Measurements from ENCODE around the gene CRKL. TPM values are rescaled to one million over a fixed set of nuclear protein-coding genes. Genes with fewer than 3 reads are reported as not detected.

CRKL gene
- total and polyA plus RNA-seq, 2 donors (not counting 1 experiment from before 2014, with no cell fraction given) = 17.1 to 76.7 TPM

DNA sequence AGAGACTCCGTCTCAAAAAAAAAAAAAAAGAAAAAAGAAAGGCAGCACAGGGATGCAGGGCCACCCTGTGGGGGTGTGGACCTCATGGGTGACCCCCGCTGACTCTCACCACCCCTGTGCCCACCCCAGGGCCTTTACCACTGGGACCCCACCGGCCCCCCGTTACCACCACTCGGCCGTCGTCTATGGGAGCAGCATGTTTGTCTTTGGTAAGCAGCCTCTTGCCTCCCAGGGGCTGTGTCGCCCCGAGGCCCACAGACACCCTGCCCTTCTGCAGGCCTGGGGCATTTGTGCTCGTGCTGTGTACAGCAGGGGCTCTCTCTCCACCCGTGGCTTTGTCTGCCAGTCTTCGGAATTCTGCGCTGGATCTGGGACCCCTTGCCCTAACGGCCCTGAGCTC lies 70.2 kb downstream of the CRKL start:
- Histone ChIP-seq H4K20me1 (ENCODE audit: control insufficient read depth, insufficient read depth, low read length, poor library complexity, severe bottlenecking) (no peaks in the 10 kb centered on the region), H3K4me3 (ENCODE audit: control extremely low read depth in 1 of 5, extremely low read depth in 1 of 5, insufficient read depth in 1 of 5, low read depth in 2 of 5, low read length in 4 of 5) (no peak overlapping the region), H3K4me1 (ENCODE audit: control insufficient read depth in 2 of 2, insufficient read depth in 2 of 2, low read length in 2 of 2) (peaks cover 7 to 8% of the 10 kb centered on the region in 2 donors), H3K9me3 (ENCODE audit: control extremely low read depth in 1 of 3, control insufficient read depth in 2 of 3, insufficient read depth in 1 of 3, low read length in 2 of 3) (no peaks in the 10 kb centered on the region), H3K4me2 (replicated peaks; ENCODE audit: low read depth, low read length, poor library complexity, severe bottlenecking) (no peak overlapping the region), H3K36me3 (replicated peaks in 1 of 2; ENCODE audit: control extremely low read depth in 1 of 2, control insufficient read depth in 1 of 2, extremely low read depth in 1 of 2, insufficient read depth in 2 of 2, low read length in 1 of 2) (peaks cover 0 to 18% of the 10 kb centered on the region in 2 experiments), H3K27ac (ENCODE audit: low read length in 2 of 2) (no peak overlapping the region), H2AFZ (ENCODE audit: insufficient read depth, low read depth, low read length, poor library complexity, severe bottlenecking) (no peak overlapping the region), H3K79me2 (ENCODE audit: control insufficient read depth, insufficient read depth, low read length) (peaks cover 7% of the 10 kb centered on the region), H3K9ac (ENCODE audit: low read length) (no peak overlapping the region), H3K27me3 (replicated peaks in 1 of 4; ENCODE audit: control extremely low read depth in 1 of 4, control insufficient read depth in 3 of 4, insufficient read depth in 4 of 4, low read length in 3 of 4) (no peaks in the 10 kb centered on the region)
- 97% methylated on average over 13 of the region's 14 CpGs for WGBS (ENCODE audit: insufficient coverage)
- intact Hi-C loops (cut with micrococcal nuclease) = loop anchor here (10.0 kb wide), 1 partner anchor 57 kb away; the partner anchor contains the start of gene LRRC74B
- ATAC-seq (ENCODE audit: low read depth) = no peak
- DNase-seq = no peak
- ChIA-PET POLR2A (no interaction called here), CTCF (interaction anchor here (1.2 kb wide), 1 partner anchor 31 kb away, joined by 3 read pairs; no protein-coding TSS in a partner anchor)
- Mint-ChIP-seq H3K27ac (no peak overlapping the region), H3K9me3 (ENCODE audit: insufficient read depth) (no peaks in the 10 kb centered on the region), H3K27me3 (no peaks in the 10 kb centered on the region), H3K4me1 (peaks cover 12% of the 10 kb centered on the region), H3K4me3 (no peak overlapping the region)
- TF ChIP-seq, protein P1, sequence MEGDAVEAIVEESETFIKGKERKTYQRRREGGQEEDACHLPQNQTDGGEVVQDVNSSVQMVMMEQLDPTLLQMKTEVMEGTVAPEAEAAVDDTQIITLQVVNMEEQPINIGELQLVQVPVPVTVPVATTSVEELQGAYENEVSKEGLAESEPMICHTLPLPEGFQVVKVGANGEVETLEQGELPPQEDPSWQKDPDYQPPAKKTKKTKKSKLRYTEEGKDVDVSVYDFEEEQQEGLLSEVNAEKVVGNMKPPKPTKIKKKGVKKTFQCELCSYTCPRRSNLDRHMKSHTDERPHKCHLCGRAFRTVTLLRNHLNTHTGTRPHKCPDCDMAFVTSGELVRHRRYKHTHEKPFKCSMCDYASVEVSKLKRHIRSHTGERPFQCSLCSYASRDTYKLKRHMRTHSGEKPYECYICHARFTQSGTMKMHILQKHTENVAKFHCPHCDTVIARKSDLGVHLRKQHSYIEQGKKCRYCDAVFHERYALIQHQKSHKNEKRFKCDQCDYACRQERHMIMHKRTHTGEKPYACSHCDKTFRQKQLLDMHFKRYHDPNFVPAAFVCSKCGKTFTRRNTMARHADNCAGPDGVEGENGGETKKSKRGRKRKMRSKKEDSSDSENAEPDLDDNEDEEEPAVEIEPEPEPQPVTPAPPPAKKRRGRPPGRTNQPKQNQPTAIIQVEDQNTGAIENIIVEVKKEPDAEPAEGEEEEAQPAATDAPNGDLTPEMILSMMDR (IDR thresholded peaks at IDR 0.05) = no peak
- no peak for TF ChIP-seq EZH2 (IDR thresholded peaks at IDR 0.05; ENCODE audit: borderline replicate concordance, insufficient read depth, low read depth, low read length, poor library complexity, severe bottlenecking)

DNA sequence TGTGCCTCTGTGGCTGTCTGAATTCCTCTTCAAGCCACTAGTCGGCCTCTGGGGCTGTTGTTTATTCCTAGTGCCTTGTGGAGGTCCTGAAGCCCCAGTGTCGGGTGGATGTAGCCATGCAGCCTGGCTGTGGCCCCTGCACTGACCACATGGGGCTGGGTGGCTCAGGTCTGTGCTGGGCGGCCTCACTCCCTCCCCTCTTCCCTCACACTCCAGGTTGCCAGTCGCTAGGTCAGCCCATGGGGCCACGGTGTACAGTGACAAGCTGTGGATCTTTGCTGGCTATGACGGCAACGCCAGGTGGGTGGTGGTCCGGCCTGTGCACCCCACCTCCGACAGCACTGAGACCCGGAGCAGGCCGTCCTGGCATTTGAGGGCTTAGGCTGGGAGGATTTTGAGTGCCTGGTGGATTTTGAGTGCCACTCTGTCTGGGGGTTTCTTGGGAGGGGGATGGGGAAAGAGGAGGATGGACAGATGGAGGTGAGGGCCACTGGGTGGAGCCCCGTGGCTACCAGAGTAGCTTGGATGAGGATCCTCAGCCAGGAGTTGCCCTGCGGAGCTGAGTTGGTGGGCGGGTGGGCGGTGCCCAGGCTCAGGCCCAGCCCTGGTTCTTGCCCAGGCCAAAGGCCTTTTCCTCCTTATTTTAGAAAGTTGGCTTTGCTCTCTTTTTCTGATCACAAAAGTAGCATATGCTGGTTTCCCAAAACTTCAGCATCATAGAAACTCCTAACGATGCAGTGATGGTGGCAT lies 71.5 kb downstream of the CRKL start:
- no peaks in the 10 kb centered on the region for H3K9me3 Mint-ChIP-seq (ENCODE audit: insufficient read depth)
- TF ChIP-seq, protein P1 (IDR thresholded peaks at IDR 0.05) = no peak
- no peak for TF ChIP-seq EZH2 (IDR thresholded peaks at IDR 0.05; ENCODE audit: borderline replicate concordance, insufficient read depth, low read depth, low read length, poor library complexity, severe bottlenecking)
- Histone ChIP-seq H3K36me3 (replicated peaks in 1 of 2; ENCODE audit: control extremely low read depth in 1 of 2, control insufficient read depth in 1 of 2, extremely low read depth in 1 of 2, insufficient read depth in 2 of 2, low read length in 1 of 2) (peaks cover 0 to 23% of the 10 kb centered on the region in 2 experiments), H3K79me2 (ENCODE audit: control insufficient read depth, insufficient read depth, low read length) (no peaks in the 10 kb centered on the region), H4K20me1 (ENCODE audit: control insufficient read depth, insufficient read depth, low read length, poor library complexity, severe bottlenecking) (no peaks in the 10 kb centered on the region), H2AFZ (ENCODE audit: insufficient read depth, low read depth, low read length, poor library complexity, severe bottlenecking) (no peak overlapping the region), H3K4me2 (replicated peaks; ENCODE audit: low read depth, low read length, poor library complexity, severe bottlenecking) (no peak overlapping the region), H3K4me3 (ENCODE audit: control extremely low read depth in 1 of 5, extremely low read depth in 1 of 5, insufficient read depth in 1 of 5, low read depth in 2 of 5, low read length in 4 of 5) (no peak overlapping the region), H3K27ac (ENCODE audit: low read length in 2 of 2) (no peak overlapping the region), H3K9ac (ENCODE audit: low read length) (no peak overlapping the region), H3K27me3 (replicated peaks in 1 of 4; ENCODE audit: control extremely low read depth in 1 of 4, control insufficient read depth in 3 of 4, insufficient read depth in 4 of 4, low read length in 3 of 4) (no peaks in the 10 kb centered on the region), H3K9me3 (ENCODE audit: control extremely low read depth in 1 of 3, control insufficient read depth in 2 of 3, insufficient read depth in 1 of 3, low read length in 2 of 3) (no peaks in the 10 kb centered on the region), H3K4me1 (ENCODE audit: control insufficient read depth in 2 of 2, insufficient read depth in 2 of 2, low read length in 2 of 2) (no peaks in the 10 kb centered on the region)
- ChIA-PET CTCF (no interaction called here), POLR2A (no interaction called here)
- no peak overlapping the region for H3K27ac Mint-ChIP-seq
- intact Hi-C loops (cut with micrococcal nuclease) = loop anchor here (10.0 kb wide), 1 partner anchor 56 kb away; the partner anchor contains the start of gene LRRC74B
- ATAC-seq (ENCODE audit: low read depth) (no peak), DNase-seq (no peak)
- no peaks in the 10 kb centered on the region for H3K27me3 Mint-ChIP-seq
- H3K4me1 Mint-ChIP-seq = peaks cover 3% of the 10 kb centered on the region
- no peak overlapping the region for H3K4me3 Mint-ChIP-seq
- WGBS (ENCODE audit: insufficient coverage) = 97% methylated on average over 16 of the region's 16 CpGs
